Gastroesophageal sphincter (tissue), 4 donors: ENCODE data around the gene LPP. TPM values are rescaled to one million over a fixed set of nuclear protein-coding genes. Genes with fewer than 3 reads are reported as not detected.

ENCODE experiments used
- ATAC-seq: fragments of 150-250 bp; one replicate; pipeline ENCODE4 v1.9.1; 2016; ENCODE audit warnings: mild to moderate bottlenecking, moderate library complexity
- H3K27ac ChIP-seq, 4 donors: fragments of 200-600 bp; sonication (generic) in 3 of 4; 1 replicate in 3 of 4; 2 replicates in 1 of 4; pipeline ENCODE4 v1.5.1; 2016 to 2019
- H3K27me3 ChIP-seq: fragments of 200-600 bp; sonication (generic); one replicate; pipeline ENCODE4 v1.5.1; 2019
- H3K36me3 ChIP-seq, 2 donors: fragments of 200-600 bp; sonication (generic); one replicate each; pipeline ENCODE4 v1.5.1; 2019; ENCODE audit warnings: control low read depth in 1 of 2
- H3K4me1 ChIP-seq, 3 donors: fragments of 200-600 bp; sonication (generic); 1 replicate in 2 of 3; 2 replicates in 1 of 3; pipeline ENCODE4 v1.5.1; 2016 to 2019; ENCODE audit warnings: control low read depth in 2 of 3
- H3K4me3 ChIP-seq, 2 donors: fragments of 200-600 bp; sonication (generic); one replicate each; pipeline ENCODE4 v1.5.1; 2019; ENCODE audit warnings: mild to moderate bottlenecking in 1 of 2, moderate library complexity in 1 of 2
- H3K9me3 ChIP-seq, 3 donors: fragments of 200-600 bp; sonication (generic); one replicate each; pipeline ENCODE4 v1.5.1; 2017 to 2019; ENCODE audit warnings: control low read depth in 2 of 3
- EP300 ChIP-seq: sonication (generic); formaldehyde crosslinking; IDR thresholded peaks from one replicate; pipeline ENCODE4 v1.6.1; 2017; ENCODE audit warnings: antibody characterized with exemption, mild to moderate bottlenecking
- POLR2A ChIP-seq, 2 donors: fragments of 450-650 bp; IDR thresholded peaks; one replicate each; pipeline ENCODE4 v1.6.1; 2017; ENCODE audit warnings: antibody characterized with exemption in 2 of 2, mild to moderate bottlenecking in 2 of 2, moderate library complexity in 1 of 2
- POLR2AphosphoS5 ChIP-seq: sonication (generic); formaldehyde crosslinking; IDR thresholded peaks from one replicate; pipeline ENCODE4 v1.6.1; 2017; ENCODE audit warnings: antibody characterized with exemption
- WGBS, 2 donors: methylation state at CpG; one replicate each; pipeline ENCODE4 v1.1.5; 2018; ENCODE audit warnings: low coverage in 1 of 2; 5-methylcytosine and 5-hydroxymethylcytosine counted together
- total RNA-seq, 4 donors: library from RNA; depleted of rRNA; stranded (reverse); fragments of >200 nt; gene quantifications; one replicate each; pipeline ENCODE4 v1.1.0, GENCODE V29; 2016
- TF ChIP-seq, protein P1 (sequence below), 4 experiments: fragments of 200-600 bp in 2 of 4; fragments of 450-650 bp in 2 of 4; sonication (generic) in 1 of 4; IDR thresholded peaks; one replicate each; pipeline ENCODE4 v1.5.1; 2017 to 2019; ENCODE audit warnings: antibody characterized with exemption in 4 of 4, mild to moderate bottlenecking in 2 of 4, moderate library complexity in 2 of 4

LPP gene
- total RNA-seq, 4 donors from 2014 or later, result 1,243 to 2,297 (median 2,164) TPM

- Histone ChIP-seq H3K4me3 (no peak overlapping the region), H3K9me3 (no peaks in the 10 kb centered on the region), H3K27me3 (no peaks in the 10 kb centered on the region), H3K4me1 (peaks cover 0 to 39% (median 4%) of the 10 kb centered on the region in 3 donors), H3K36me3 (no peaks in the 10 kb centered on the region), H3K27ac (no peak overlapping the region)
- ATAC-seq, result no peak
- WGBS, 2 donors, result 53 to 63% methylated on average over 1 of the region's 1 CpG
- TF ChIP-seq EP300 (no peak), POLR2A (IDR thresholded peaks at IDR 0.05) (no peak), POLR2AphosphoS5 (no peak)
- TF ChIP-seq, protein P1, sequence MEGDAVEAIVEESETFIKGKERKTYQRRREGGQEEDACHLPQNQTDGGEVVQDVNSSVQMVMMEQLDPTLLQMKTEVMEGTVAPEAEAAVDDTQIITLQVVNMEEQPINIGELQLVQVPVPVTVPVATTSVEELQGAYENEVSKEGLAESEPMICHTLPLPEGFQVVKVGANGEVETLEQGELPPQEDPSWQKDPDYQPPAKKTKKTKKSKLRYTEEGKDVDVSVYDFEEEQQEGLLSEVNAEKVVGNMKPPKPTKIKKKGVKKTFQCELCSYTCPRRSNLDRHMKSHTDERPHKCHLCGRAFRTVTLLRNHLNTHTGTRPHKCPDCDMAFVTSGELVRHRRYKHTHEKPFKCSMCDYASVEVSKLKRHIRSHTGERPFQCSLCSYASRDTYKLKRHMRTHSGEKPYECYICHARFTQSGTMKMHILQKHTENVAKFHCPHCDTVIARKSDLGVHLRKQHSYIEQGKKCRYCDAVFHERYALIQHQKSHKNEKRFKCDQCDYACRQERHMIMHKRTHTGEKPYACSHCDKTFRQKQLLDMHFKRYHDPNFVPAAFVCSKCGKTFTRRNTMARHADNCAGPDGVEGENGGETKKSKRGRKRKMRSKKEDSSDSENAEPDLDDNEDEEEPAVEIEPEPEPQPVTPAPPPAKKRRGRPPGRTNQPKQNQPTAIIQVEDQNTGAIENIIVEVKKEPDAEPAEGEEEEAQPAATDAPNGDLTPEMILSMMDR (IDR thresholded peaks at IDR 0.05), result no peak
Observed at GRCh38 chr3:188842639-188843038, 688.7 kb downstream of the LPP start.

GRCh38 chr3:188844096-188844495 lies 690.1 kb downstream of the LPP start:
- 42 to 58% methylated on average over 1 of the region's 1 CpG for WGBS, 2 donors
- H3K4me3 ChIP-seq, result no peak overlapping the region
- H3K27me3 ChIP-seq, result no peaks in the 10 kb centered on the region
- no peak for TF ChIP-seq POLR2AphosphoS5
- TF ChIP-seq, protein P1 (IDR thresholded peaks at IDR 0.05), result no peak
- no peak for TF ChIP-seq EP300
- no peak for TF ChIP-seq POLR2A (IDR thresholded peaks at IDR 0.05)
- H3K27ac ChIP-seq, result no peak overlapping the region
- no peaks in the 10 kb centered on the region for H3K36me3 ChIP-seq
- H3K9me3 ChIP-seq, result no peaks in the 10 kb centered on the region
- H3K4me1 ChIP-seq, result peaks cover 0 to 54% (median 4%) of the 10 kb centered on the region in 3 donors
- ATAC-seq, result no peak

DNA sequence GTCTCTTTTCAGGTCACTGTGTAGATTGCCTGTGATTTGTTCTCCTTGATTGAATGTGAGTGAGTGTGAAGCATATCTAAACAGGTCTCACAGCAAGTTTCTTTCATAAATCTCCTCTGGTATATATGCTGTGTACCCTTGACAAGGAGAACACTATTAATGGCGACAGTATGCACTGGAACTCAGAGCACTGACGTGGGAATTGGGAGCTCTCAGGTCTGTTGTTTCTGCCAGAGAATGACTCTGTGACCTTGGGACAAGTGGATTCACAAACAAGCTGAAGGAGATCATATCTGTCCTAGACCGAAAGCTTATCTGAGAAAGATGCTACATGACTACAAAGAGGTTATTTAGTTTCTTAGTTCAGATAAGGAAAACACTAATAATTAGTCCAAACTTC lies 691.6 kb downstream of the LPP start:
- TF ChIP-seq, protein P1 (IDR thresholded peaks at IDR 0.05), result no peak
- H3K4me3 ChIP-seq, result no peak overlapping the region
- no peaks in the 10 kb centered on the region for H3K27me3 ChIP-seq
- H3K4me1 ChIP-seq, result peaks cover 0 to 56% (median 4%) of the 10 kb centered on the region in 3 donors
- no peaks in the 10 kb centered on the region for H3K9me3 ChIP-seq
- H3K36me3 ChIP-seq, result no peaks in the 10 kb centered on the region
- no peak for ATAC-seq
- WGBS, 2 donors, result 66 to 83% methylated on average over 2 to 3 of the region's 3 CpGs
- H3K27ac ChIP-seq, result peak overlapping the region in 1 of 4 donors; percentile 13

DNA sequence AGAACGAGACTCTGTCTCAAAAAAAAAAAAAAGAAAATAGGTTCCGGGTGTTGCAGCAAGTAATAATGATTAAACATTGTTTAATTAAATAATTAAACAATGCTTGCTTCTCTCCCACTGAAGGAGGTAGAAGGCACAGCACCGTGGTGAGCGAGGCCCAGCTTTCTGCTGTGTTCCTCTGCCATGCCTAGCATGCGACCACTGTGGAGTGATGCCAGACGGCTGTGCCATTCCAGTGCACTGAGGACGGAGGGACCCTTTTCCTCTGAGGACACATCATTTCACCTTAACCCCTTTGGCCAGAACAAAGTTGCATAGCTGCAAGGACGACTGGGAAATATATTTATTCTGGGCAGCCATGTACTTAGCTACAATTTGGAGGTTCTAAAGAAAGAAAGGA lies 695.0 kb downstream of the LPP start:
- Histone ChIP-seq H3K9me3 (no peaks in the 10 kb centered on the region), H3K36me3 (no peaks in the 10 kb centered on the region), H3K27me3 (no peaks in the 10 kb centered on the region), H3K4me3 (no peak overlapping the region), H3K4me1 (peaks cover 2 to 66% (median 11%) of the 10 kb centered on the region in 3 donors), H3K27ac (no peak overlapping the region)
- no peak for ATAC-seq
- no peak for TF ChIP-seq POLR2AphosphoS5
- TF ChIP-seq, protein P1 (IDR thresholded peaks at IDR 0.05), result no peak
- TF ChIP-seq POLR2A (IDR thresholded peaks at IDR 0.05), result no peak
- TF ChIP-seq EP300, result no peak
- WGBS, 2 donors, result 76% methylated on average over 5 to 8 of the region's 8 CpGs

DNA sequence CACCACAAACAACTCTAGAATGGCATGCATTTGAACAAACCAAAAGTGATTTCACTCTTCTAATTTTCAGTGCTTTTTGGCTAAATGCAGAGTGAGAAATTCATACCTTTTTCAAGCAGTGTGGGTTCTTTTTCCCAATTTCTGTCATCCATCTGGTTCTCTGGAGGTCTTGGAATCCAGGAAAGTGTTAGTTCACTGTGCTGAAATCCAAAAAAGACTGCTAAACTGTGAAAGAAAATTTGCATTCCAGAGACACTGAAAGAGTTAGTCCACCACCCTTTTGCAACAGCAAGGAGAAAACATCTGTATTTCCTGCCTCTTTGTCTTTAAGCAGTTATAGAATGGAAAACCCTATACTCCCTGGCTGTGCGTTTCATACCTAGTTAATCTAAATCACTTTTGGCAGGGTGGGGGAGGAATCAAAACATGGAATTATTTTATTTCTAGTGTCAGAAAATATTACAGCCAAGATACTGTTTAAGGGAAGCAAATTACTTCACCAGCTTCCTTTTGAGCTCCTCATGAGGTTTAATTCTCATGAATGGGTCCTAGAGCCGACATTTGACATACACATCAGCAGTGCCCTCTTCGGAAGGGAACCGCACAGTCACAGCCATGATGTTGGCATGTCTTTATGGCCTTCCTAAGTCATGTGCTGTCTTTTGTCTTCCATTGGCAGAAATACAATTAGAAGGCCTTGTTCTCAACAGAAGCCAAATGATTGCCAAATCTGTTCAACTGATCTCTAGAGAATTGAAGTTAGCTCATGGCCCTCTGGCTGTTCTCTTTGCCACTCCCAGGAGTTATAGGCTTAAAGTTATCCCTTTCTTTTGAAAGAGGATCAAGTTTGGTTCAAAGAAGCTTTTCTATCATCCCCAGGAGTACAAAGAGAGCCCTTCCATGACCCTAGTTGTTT lies 700.2 kb downstream of the LPP start:
- ATAC-seq, result peak; percentile 82
- TF ChIP-seq EP300, result no peak
- no peak for TF ChIP-seq POLR2A (IDR thresholded peaks at IDR 0.05)
- TF ChIP-seq, protein P1 (IDR thresholded peaks at IDR 0.05), result no peak
- peak; percentile 33 for TF ChIP-seq POLR2AphosphoS5
- Histone ChIP-seq H3K27ac (peak overlapping the region; percentile 56 to 72 (median 66)), H3K9me3 (no peaks in the 10 kb centered on the region), H3K4me1 (peaks cover 14 to 48% (median 31%) of the 10 kb centered on the region in 3 donors), H3K4me3 (no peak overlapping the region), H3K27me3 (no peaks in the 10 kb centered on the region), H3K36me3 (no peaks in the 10 kb centered on the region)
- WGBS, 2 donors, result 63 to 81% methylated on average over 2 to 4 of the region's 4 CpGs
